IPS-20b (cell line): ENCODE results near the gene SLITRK2.

Experiments
- H3K27ac ChIP-seq: one replicate; pipeline ENCODE4 v1.5.1; 2013; ENCODE audit warnings: low read length
- H3K27me3 ChIP-seq: 2 replicates; pipeline ENCODE4 v1.6.1; 2013; ENCODE audit warnings: mild to moderate bottlenecking, low read length, inconsistent platforms; ENCODE audit not compliant: insufficient read depth
- H3K36me3 ChIP-seq: 2 replicates; pipeline ENCODE4 v1.6.1; 2013; ENCODE audit warnings: low read depth, mild to moderate bottlenecking, inconsistent platforms, low read length, moderate library complexity; ENCODE audit not compliant: insufficient read depth
- H3K4me1 ChIP-seq: 2 replicates; pipeline ENCODE4 v1.6.1; 2013; ENCODE audit warnings: mild to moderate bottlenecking, control low read depth, inconsistent platforms, low read length, moderate library complexity; ENCODE audit not compliant: insufficient read depth
- H3K4me3 ChIP-seq: 2 replicates; pipeline ENCODE4 v1.5.1; 2013; ENCODE audit warnings: mild to moderate bottlenecking, low read length, inconsistent platforms
- H3K9ac ChIP-seq: 2 replicates; pipeline ENCODE4 v1.6.1; 2013; ENCODE audit warnings: low read depth, mild to moderate bottlenecking, inconsistent platforms, low read length, moderate library complexity
- H3K9me3 ChIP-seq: 2 replicates; pipeline ENCODE4 v1.6.1; 2013; ENCODE audit warnings: mild to moderate bottlenecking, low read depth, low read length, inconsistent platforms; ENCODE audit not compliant: insufficient read depth

The SLITRK2 gene

DNA sequence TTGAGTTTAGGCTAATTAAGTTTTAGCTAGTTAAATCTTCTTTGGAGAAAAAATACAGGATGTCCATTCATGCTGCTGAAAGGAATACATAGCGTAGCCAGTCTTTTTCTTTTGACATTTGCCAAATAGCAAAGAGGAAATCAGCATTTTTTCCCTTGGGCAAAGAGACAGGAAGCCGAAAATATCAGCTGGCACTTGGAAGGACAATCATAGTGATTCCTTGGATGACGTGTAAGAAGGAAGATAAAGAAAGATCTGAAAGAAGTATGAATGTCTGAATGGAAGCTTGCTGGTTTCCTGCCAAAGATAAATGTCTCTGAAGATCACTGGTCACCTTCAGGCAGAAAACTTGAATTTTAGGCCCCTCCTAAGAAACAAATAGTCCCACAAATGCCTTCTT, 44.2 kb downstream of the SLITRK2 start:
- H3K4me3 ChIP-seq: no peak overlapping the region
- no peaks in the 10 kb centered on the region for H3K27me3 ChIP-seq
- H3K27ac ChIP-seq: no peak overlapping the region
- no peaks in the 10 kb centered on the region for H3K9me3 ChIP-seq
- H3K4me1 ChIP-seq: no peaks in the 10 kb centered on the region; the same call in 1 of the 2 replicates
- H3K9ac ChIP-seq: no peak overlapping the region
- H3K36me3 ChIP-seq: no peaks in the 10 kb centered on the region

DNA sequence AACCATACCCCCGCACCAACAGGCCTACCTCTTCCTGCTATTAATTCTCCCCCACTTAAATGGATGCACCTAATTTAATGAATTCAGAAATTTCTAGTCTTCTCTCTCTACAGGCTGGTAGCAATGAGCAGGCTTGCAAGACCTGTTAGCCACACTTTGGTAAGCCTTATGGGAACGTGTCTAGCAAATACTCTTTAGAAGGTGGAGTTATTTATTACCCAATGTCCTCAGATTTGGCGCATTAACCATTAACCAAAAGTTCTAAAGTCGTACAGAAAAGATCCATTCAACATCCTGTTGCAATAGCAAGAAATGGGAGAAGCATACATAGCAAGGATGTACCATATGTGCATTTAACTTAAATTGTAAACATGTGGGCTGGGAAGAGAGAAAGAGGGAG, 47.5 kb downstream of the SLITRK2 start:
- Histone ChIP-seq H3K4me3 (no peak overlapping the region), H3K4me1 (no peaks in the 10 kb centered on the region; the same call in 1 of the 2 replicates), H3K27ac (no peak overlapping the region), H3K9ac (no peak overlapping the region), H3K36me3 (no peaks in the 10 kb centered on the region), H3K9me3 (no peaks in the 10 kb centered on the region), H3K27me3 (no peaks in the 10 kb centered on the region)
